HuH-7 (cell line): ENCODE data around the gene PODN.
A peak's percentile ranks its signal among the peaks of the same experiment; 100 is the strongest.

ENCODE experiments used
- DNase-seq: peaks from one replicate; pipeline ENCODE4 v3.0.0; 2011; ENCODE audit warnings: low spot score

PODN gene

DNA sequence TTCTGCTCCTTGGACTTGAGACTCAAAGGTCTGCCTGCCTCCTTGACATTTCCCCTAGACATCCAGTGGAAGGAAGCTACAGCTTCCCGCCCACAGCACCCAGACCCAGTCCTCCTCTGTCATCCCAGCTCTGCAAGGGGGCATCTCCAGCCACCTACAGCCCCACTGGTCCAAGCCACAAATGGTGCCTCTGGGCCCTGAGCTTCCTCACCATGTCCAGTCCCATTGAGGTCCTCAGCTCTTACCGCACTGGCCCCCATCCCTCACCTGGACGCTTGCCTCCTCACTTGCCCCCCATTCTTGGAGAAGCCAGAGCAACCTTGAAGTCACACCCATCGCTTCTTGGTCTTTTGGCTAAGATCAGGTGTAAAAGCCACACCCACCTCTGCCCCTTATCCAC, 13.2 kb downstream of the PODN start:
- no peak for DNase-seq

DNA sequence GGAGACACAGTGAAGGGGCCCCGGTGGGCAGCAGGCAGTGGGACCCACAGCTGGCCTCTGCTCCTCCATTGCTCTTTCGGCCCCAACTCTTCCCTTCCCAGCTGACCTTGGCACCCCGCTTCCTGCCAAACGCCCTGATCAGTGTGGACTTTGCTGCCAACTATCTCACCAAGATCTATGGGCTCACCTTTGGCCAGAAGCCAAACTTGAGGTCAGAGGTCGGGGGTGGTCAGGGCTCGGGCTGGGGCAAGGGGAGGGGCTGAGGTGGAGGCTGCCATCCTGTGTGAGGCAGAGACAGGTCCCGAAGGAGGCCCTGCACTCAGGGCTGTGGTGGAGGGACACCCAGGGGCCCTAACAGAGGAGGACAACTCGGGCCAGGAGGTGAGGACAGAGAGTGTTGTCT, 13.7 kb downstream of the PODN start:
- no peak for DNase-seq

DNA sequence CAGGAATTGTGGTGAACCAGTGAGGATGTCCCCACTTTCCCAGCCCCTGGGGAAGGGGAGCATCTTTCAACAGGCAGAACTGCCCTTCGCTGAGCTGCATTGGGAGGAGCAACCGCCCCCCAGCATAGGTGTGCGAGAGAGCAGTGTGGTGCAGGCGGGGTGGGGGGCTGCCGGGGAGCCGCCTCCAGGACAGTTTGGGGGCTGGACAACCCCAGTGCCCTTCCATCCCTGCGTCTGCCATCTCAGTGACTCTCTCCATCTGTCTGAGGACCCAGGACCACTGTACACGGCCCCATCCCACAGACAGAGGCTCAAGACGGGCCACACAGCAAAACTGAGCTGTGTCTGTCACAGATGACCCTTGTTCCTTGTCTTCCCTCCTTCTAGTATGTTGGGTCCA, 14.2 kb downstream of the PODN start:
- no peak for DNase-seq

DNA sequence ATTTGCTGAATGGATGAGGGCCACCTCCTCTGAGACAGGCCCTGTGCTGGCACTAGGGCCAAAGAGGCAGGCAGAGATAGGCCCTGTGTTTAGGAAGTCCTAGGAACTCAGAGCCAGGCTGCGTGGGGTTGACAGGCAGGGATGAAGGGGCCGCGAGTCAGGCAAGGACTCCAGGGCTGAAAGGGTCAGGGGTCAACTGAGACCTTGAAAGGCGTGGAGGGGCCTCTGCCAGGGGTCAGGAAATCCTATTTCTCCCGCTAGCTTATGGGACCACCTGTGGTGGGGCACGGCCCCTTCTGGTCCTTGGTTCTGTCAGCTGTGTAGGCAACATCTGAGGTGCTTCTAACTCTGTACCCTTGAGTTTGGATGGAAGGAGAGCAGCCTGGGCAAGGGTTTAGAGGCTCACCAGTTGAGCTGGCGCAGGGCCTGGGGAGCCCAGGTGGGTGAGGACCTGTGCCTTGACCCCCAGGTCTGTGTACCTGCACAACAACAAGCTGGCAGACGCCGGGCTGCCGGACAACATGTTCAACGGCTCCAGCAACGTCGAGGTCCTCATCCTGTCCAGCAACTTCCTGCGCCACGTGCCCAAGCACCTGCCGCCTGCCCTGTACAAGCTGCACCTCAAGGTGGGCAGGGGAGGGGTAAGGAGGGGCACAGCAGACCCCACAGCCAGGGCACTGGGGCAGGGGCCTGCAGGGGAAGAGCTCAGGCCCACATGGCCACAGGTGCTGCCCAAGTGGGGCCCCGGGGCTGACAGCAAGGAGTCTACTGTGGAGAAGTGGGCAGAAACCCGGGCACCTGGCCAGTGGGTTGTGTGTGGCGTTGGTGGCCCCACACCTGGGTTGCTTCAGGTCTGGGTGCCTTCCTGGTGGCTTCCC, 14.9 kb downstream of the PODN start:
- DNase-seq = no peak

DNA sequence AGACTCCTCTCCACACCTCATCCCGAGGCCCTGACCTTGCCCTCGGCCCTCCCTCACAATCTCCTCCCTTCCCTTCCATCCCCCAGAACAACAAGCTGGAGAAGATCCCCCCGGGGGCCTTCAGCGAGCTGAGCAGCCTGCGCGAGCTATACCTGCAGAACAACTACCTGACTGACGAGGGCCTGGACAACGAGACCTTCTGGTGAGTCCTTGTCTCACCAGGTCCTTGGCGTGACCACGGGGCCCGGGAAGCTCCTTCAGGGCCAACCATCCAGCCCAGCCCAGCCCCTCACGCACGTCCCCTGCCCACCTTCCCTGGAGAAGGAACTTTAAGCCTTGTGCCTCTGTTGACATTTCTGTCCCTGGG, 15.6 kb downstream of the PODN start:
- no peak for DNase-seq

DNA sequence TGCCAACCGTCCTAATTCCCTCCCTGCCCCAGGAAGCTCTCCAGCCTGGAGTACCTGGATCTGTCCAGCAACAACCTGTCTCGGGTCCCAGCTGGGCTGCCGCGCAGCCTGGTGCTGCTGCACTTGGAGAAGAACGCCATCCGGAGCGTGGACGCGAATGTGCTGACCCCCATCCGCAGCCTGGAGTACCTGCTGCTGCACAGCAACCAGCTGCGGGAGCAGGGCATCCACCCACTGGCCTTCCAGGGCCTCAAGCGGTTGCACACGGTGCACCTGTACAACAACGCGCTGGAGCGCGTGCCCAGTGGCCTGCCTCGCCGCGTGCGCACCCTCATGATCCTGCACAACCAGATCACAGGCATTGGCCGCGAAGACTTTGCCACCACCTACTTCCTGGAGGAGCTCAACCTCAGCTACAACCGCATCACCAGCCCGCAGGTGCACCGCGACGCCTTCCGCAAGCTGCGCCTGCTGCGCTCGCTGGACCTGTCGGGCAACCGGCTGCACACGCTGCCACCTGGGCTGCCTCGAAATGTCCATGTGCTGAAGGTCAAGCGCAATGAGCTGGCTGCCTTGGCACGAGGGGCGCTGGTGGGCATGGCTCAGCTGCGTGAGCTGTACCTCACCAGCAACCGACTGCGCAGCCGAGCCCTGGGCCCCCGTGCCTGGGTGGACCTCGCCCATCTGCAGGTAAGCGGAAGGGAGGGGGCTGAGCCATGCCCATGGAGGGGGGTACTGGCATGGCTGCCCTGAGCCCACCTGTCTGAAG, 16.5 kb downstream of the PODN start:
- no peak for DNase-seq

DNA sequence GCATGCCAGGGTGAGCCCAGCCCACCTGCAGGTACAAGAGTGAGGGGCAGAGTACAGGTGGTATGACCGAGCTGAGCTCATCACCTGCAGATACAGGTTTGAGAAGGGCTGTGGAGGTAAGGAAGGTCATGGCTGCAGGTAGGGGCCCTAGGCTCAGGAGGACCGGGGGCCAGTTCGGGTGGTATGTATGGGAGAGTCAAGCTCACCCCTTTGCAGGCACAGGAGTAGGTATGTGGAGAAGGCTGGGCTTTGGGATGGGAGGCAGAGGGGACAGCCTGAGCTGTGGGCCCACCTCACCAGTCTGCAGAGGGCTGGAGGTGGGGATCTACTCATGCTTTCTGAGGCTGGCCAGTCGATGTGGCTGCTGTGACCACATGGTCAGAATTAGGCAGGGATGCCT, 17.2 kb downstream of the PODN start:
- DNase-seq = no peak

DNA sequence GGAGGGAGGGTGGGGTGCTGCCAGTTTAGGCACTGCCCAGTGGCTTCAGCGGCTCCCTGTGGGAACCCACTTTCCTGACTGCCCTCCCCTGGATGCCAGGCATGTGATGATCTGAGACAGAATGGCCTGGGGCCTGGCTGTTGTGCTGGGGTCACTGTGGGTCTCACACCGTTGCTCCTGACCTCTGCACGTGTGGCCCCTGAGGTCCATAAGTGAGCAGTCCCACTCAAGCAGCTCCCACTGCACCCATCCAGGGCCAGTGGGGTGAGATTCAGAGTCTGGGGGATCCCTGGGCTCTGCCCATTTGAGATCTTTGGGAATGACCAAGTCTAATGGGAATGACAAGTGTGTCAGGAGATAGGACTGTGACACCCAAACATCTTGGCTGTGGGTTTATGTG, 18.0 kb downstream of the PODN start:
- no peak for DNase-seq

DNA sequence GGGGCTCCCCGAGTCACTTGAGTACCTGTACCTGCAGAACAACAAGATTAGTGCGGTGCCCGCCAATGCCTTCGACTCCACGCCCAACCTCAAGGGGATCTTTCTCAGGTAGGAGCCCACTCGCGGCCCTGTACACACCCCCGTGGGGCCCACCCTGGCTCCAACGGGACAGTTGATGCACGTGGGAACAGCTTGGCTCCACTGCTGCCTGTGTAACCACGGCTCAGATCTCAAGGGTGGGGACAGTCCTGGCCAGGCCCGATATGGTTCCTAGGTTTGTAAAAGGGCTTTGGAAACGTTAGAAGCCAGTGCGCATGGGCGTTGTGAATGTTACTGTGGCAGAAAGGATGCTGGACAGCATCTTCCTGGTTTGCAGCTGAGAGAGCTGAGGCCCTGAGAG, 18.8 kb downstream of the PODN start:
- DNase-seq = no peak

DNA sequence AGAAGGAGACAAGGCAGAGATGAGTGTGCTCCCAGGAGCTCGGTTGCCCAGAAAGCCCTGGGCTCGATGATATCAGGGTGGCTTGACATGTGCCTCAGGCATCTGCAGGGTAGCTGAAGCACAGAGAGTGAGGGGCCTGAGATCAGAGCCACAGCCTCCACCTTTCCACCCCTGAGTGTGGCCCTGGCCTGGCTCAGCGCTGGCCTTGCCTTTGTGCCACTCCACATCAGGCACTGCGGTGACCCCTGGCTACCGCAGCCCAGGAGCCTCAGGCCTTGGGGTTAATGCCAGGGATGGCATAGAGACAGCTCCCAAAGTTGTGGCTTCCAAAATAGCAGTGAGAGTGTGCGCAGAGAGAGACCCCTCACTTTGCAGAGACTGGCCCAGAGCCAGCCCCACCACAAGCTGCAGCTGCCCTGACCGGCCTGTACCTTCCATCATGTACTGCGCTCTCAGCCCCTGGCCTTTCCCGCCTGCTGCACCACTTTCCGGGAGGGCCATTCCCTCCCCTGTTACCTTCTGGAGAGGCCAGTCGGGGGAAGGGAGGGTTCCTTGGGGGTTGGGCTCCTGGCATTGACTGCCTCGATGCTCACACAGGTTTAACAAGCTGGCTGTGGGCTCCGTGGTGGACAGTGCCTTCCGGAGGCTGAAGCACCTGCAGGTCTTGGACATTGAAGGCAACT, 19.5 kb downstream of the PODN start:
- no peak for DNase-seq

DNA sequence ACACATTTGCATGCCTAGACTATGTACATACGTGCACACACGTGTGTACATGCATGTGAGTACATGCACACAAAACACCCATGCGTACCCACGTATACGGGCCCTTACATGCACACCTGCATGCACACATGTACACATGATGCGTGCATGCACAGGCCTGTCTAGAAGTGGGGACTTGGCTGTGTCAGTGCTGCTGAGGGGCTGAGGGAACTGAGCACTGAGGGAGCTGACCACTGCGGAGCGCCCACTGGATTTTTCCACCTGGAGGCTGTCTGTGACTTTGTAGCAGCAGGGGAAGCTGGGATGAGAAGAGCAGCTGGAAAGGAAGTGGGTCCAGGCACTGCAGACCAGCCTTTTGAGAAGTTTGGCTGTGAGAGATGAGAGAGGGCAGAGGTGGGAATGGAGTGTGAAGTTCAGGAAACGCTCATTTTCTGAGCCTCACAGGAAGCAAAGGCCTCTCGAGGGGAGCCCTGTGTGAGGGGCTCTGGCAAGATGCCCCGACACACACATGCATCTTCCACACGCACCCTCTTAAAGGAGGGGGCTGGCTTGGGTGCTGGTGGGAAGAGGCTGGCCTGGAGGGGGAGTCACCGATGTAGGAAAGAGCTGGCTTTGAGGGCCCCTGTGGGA, 20.9 kb downstream of the PODN start:
- no peak for DNase-seq

DNA sequence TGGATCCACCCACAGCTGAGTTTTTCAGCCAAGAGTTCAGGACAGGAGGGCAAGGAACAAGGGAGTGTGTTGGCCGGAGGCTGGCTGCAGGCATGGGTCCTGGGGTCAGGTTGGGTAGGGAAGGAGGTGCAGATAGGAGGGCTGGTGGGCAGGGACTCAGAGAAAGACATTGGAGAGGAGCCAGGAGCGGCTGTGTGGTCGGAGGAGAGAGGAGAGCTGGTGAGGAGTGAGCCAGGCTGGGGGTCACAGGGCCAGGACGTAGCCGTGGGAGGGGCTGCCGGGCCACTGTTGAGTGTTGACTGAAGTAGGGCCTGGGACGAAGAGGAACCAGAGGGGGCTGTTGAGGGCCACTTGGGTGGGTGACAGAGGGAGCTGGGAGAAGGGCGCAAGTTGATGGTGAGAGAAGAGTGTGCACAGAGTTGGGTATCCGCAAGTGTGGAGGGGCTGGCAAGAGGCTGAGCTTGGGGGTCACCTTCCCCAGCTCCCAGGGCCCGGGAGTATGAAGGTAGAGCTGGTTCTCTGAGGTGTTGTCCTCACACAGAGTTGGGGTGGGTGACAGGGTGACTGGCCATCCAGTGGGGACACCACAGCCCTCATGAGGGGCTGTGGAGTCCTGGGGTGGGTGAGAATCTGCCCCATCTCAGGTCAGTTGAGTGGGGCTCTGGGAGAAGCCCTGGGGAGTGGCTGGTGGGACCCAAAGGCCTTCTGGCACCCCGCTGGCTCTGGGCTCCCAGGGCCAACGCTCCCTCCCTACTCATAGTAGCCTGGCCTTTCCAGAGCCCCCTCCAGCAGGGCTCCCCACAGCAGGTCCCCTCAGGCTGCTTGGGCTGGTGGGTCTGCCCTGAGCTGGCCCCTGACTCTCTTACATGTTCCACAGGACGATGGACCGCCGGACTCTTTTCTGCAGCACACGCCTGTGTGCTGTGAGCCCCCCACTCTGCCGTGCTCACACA, 21.9 kb downstream of the PODN start:
- DNase-seq = no peak

DNA sequence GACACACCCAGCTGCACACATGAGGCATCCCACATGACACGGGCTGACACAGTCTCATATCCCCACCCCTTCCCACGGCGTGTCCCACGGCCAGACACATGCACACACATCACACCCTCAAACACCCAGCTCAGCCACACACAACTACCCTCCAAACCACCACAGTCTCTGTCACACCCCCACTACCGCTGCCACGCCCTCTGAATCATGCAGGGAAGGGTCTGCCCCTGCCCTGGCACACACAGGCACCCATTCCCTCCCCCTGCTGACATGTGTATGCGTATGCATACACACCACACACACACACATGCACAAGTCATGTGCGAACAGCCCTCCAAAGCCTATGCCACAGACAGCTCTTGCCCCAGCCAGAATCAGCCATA, 22.6 kb downstream of the PODN start:
- DNase-seq = no peak

DNA sequence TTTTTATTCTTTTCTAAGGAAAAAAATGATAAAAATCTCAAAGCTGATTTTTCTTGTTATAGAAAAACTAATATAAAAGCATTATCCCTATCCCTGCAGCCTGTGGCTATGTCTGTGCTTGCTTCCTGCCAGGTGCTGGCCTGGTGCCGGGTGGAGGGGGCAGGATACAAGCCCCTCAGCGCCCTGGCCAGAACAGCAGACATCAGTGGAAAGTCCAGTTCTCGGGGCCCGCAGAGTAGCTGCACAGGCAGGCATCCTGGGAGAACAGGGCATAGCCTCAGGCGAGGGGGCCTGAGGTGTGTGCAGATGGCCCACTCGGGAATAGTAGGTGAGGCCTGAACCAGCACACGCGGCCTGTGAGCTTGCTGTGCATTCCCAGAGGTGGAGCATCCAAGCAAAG, 23.4 kb downstream of the PODN start:
- no peak for DNase-seq

DNA sequence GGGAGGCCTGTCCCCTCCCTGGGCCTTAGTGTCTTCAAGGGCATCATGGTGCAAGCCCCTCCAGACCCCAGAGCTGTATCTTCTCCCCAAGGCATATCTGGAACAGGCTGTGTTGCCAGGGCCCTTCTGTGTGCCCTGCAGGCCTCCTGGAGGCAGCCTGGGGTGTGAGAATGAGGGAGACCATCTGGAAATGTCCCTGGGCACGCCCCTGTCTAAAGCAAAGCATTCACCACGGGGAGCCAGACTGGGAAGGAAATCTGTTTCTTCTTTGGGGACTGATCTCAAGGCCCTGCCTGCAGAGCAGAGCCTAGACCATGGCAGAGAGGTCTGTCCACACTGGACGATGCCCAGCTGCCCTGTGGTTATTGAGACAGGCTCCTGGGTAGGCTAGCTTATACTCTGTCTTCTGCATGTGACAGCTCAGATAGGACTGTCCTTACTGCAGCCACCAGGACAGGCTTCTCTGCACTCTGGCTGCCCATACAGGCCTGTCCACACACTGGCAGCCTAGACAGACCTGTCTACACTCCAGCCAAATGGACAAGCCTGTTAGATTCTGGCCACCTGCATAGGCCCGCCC, 24.6 kb downstream of the PODN start:
- DNase-seq = no peak

DNA sequence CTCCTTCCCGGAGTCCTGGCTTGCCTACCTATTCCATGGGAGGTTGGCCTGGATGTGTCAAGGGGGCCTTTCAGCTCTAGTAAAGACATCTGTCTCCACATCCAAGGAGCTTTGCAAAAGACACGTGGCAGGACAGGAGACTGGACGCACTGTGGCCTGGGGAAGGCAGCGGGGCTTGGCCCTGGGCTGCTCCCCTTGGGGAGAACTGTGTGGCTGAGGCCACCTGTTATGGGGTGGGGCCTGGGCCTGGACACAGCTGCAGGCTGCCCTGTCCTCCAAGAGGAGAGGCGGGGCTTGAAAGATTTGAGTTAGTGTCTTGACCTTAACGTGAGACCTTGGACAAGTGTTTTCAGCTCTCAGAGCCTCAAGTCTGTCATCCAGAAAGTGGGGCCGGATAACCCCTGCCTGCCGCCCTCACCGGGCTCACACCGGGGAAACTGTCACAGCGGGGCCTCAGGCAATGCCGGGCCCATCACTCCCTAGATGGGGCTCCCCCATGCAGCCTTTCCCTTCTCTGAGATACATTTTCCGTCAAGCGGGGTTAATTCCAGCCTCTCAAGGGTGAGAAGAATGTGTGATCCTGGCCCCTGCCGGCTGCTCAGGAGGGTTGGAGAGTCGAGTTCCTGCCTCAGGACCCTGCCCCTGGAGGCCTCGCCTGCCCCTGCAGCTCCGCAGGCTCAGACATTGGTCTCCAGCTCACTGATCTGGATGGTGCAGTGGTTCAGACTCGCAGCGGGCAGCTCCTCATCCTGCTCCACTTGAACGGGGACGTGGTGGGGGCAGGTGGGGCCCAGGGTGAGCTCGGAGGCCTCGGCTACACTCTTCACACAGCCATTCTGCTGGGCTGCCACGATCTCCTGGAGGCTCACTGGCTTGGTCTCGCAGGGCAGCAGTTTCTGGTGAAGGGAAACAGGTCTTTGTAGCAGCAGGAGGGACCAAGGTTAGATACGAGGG, 25.6 kb downstream of the PODN start:
- no peak for DNase-seq

DNA sequence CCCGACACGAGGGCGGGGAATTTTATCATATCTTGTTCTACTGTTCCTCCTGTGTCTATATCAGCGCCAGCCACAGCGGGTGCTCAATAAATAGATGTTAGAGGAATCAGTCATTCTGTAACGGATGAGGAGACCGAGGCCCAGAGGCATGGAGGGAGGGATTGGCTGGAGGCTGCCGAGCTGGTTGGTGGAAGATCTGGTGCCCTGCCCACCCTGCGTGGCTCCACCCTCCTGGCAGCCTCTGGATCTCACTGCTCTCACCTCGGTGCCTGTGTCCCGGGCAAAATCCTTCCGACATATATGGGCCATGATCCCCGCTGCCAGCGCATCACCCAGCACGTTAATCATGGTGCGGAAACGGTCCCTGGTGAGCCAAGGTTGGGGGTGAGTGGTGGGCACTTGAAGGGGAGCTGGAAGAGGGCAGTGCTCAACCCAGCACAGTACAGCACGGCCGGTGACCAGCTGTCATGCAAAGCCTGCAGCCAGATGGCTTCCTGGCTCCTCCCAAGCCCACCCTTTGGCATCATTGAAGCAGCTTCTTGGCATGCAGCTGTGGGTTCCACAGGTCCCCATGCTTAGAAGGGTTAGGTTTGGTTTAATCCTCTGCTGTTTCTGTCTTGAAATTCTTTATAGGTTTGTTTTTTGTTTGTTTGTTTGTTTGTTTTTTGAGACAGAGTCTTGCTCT, 26.7 kb downstream of the PODN start:
- DNase-seq = no peak

DNA sequence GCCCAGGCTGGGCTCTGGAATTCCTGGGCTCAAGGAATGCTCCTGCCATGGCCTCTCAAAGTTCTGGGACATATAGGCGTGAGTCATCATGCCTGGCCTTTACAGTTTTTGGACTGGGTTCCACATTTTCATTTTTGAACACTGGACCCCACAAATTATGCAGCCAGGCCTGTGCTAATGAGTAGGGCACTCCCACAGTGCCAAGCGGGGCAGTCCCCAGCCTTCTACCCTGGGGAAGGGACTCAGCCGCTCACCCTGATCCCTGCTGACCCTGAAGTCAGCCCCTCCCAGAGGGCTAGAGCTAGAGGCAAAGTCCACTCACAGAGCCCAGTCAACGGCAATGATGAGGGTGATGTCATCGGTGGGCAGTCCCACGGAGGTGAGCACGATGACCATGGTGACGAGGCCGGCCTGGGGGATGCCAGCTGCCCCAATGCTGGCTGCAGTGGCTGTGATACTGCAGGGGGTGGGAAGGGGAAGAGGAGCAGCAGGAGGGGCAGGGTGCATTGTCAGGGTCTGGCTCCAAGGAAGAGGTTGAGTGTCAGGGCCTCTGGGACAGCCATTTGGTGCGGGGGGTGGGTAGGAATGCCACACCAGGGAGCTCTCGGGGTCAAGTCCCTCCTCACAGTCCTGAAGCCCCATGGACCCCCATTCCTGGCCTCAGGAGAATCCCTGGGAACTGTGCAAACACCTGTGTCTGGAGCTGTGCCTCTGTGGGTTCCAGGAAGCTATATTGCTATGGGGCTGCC, 27.6 kb downstream of the PODN start:
- peak; percentile 97 for DNase-seq
